HepG2 (cell line): Measurements from ENCODE around the gene GLIS1. TPM values are rescaled to one million over a fixed set of nuclear protein-coding genes. Genes with fewer than 3 reads are reported as not detected.

Experiments used
- ATAC-seq: fragments of 200-7000 bp; cut with Tn5 transposase; 3 replicates; pipeline ENCODE4 v1.9.1; 2020; ENCODE audit warnings: mild to moderate bottlenecking, moderate library complexity
- BruUV-seq: library from RNA; stranded (reverse); fragments of 400-500 nt; replicated peaks from 2 replicates; lab custom pipeline; 2021; lab: Mats Ljungman, UMichigan
- CTCF ChIA-PET: fragments of 300-600 bp; formaldehyde crosslinking; extraction: SDS; loops from one replicate; lab custom pipeline; 2021; ENCODE audit warnings: low total read pairs, inconsistent platforms, low intra/inter-chr PET ratio; lab: Yijun Ruan, JAX
- POLR2A ChIA-PET: fragments of 350-600 bp; sonication (Branson Sonifier 250); formaldehyde crosslinking; loops from one replicate; lab custom pipeline; 2020; ENCODE audit warnings: antibody characterized with exemption, inconsistent platforms; lab: Yijun Ruan, JAX
- DNase-seq: peaks from one replicate; pipeline ENCODE4 v3.0.0-alpha.2; 2015; ENCODE audit warnings: low spot score
- FAIRE-seq: peaks from 3 replicates; lab custom pipeline; 2011; peaks lifted over from hg19 to GRCh38; lab: Jason Lieb, UNC
- H2AFZ ChIP-seq: one replicate; pipeline ENCODE4 v1.6.1; 2011; ENCODE audit warnings: low read length, inconsistent platforms
- H3K27ac ChIP-seq: fragments of 300-600 bp; 3 replicates; pipeline ENCODE4 v1.8.0; 2011; ENCODE audit warnings: mixed run types, mild to moderate bottlenecking, mixed read lengths, low read length, inconsistent platforms; ENCODE audit not compliant: insufficient read depth; ENCODE audit errors: extremely low read length
- H3K27me3 ChIP-seq, 2 experiments: fragments of 200-600 bp in 1 of 2; 2 replicates in 1 of 2; 3 replicates in 1 of 2; pipeline versions ENCODE4 v1.6.0 to v1.8.0; 2011; ENCODE audit warnings: low read length in 2 of 2, mild to moderate bottlenecking in 2 of 2, moderate library complexity in 2 of 2, inconsistent platforms in 1 of 2; ENCODE audit not compliant: insufficient read depth in 2 of 2, control insufficient read depth in 1 of 2
- H3K36me3 ChIP-seq, 2 experiments: fragments of 200-600 bp in 1 of 2; replicated peaks in 1 of 2; 2 replicates in 1 of 2; 3 replicates in 1 of 2; pipeline versions ENCODE4 v1.5.1 to v1.8.0; 2011; ENCODE audit warnings: low read length in 2 of 2, inconsistent platforms in 1 of 2; ENCODE audit not compliant: insufficient read depth in 2 of 2, control insufficient read depth in 1 of 2
- H3K4me1 ChIP-seq: 2 replicates; pipeline ENCODE4 v1.5.1; 2012; ENCODE audit warnings: low read length, inconsistent platforms; ENCODE audit not compliant: insufficient read depth
- H3K4me2 ChIP-seq: 2 replicates; pipeline ENCODE4 v1.6.0; 2011; ENCODE audit warnings: low read depth, low read length, inconsistent platforms
- H3K4me3 ChIP-seq, 3 experiments: fragments of 200-600 bp in 1 of 3; sonication (generic), shearing (Covaris generic) in 1 of 3; replicated peaks in 1 of 3; 2 replicates each; pipeline ENCODE4 v1.5.1; 2011 to 2016; ENCODE audit warnings: low read length in 3 of 3, inconsistent platforms in 2 of 3, low read depth in 2 of 3, mild to moderate bottlenecking in 2 of 3, control low read depth in 1 of 3, mixed read lengths in 1 of 3; ENCODE audit not compliant: insufficient read depth in 1 of 3
- H3K79me2 ChIP-seq: one replicate; pipeline ENCODE4 v1.6.1; 2011; ENCODE audit warnings: low read length, inconsistent platforms; ENCODE audit not compliant: insufficient read depth
- H3K9ac ChIP-seq: 2 replicates; pipeline ENCODE4 v1.6.0; 2011; ENCODE audit warnings: mild to moderate bottlenecking, low read depth, low read length, inconsistent platforms; ENCODE audit not compliant: insufficient read depth
- H3K9me3 ChIP-seq: 2 replicates; pipeline ENCODE4 v1.5.1; 2012; ENCODE audit warnings: mild to moderate bottlenecking, low read length
- H4K20me1 ChIP-seq: 2 replicates; pipeline ENCODE4 v1.6.0; 2011; ENCODE audit warnings: inconsistent platforms, mild to moderate bottlenecking, low read length, moderate library complexity; ENCODE audit not compliant: insufficient read depth
- ATF7-NPFF ChIP-seq: sonication (generic); formaldehyde crosslinking; IDR thresholded peaks from 2 replicates; pipeline ENCODE4 v1.8.1; 2023; ENCODE audit warnings: mild to moderate bottlenecking, low read depth, missing genetic modification reagents, moderate library complexity
- CEBPG ChIP-seq: IDR thresholded peaks from 2 replicates; pipeline ENCODE4 v1.6.1; 2016
- DMTF1 ChIP-seq: sonication (generic); formaldehyde crosslinking; IDR thresholded peaks from 2 replicates; pipeline ENCODE4 v1.4.0; 2020; ENCODE audit warnings: mild to moderate bottlenecking, missing genetic modification reagents
- RAD21 ChIP-seq: fragments of 450-650 bp; formaldehyde crosslinking; IDR thresholded peaks from 2 replicates; pipeline ENCODE4 v1.5.0; 2020; ENCODE audit warnings: mild to moderate bottlenecking
- TEAD3 ChIP-seq: optimal IDR thresholded peaks from 2 replicates; pipeline ENCODE3; 2016; ENCODE audit warnings: borderline replicate concordance
- ZNF260 ChIP-seq: sonication (generic); formaldehyde crosslinking; IDR thresholded peaks from 2 replicates; pipeline ENCODE4 v1.4.0; 2020; ENCODE audit warnings: missing genetic modification reagents, low read depth, mild to moderate bottlenecking, borderline replicate concordance
- WGBS: methylation state at CpG from one replicate; pipeline ENCODE4 v1.1.6; 2017; ENCODE audit warnings: low lambda C conversion rate; 5-methylcytosine and 5-hydroxymethylcytosine counted together
- in situ Hi-C: cut with HindIII; loops from 2 replicates; pipeline ENCODE4 v1.10.0; 2017; ENCODE audit warnings: low pct_unique_long_range_greater_than_20kb; ENCODE audit not compliant: extremely low pct_ligation_motif_present
- intact Hi-C: fragments of 100-400 bp; cut with micrococcal nuclease; formaldehyde crosslinking; loops from one replicate; pipeline ENCODE4 v1.10.0; 2022; ENCODE audit not compliant: unreplicated experiment
- polyA plus RNA-seq, 8 experiments: library from polyadenylated mRNA; depleted of rRNA in 3 of 8; stranded (reverse) in 7 of 8; unstranded in 1 of 8; fragments of >200 nt; fragmentation: Illumina TruSeq in 4 of 8; extraction: Trizol in 4 of 8; gene quantifications; 2 replicates each; pipeline versions ENCODE4 v1.2.1 to v1.2.3, GENCODE V29; 2011 to 2016; ENCODE audit warnings: low read depth in 4 of 8, missing spikeins in 1 of 8, mixed read lengths in 1 of 8; ENCODE audit not compliant: insufficient read depth in 1 of 8
- total RNA-seq, 5 experiments: library from RNA; depleted of rRNA; stranded (reverse); fragments of >200 nt; fragmentation: Illumina TruSeq; extraction: Trizol; gene quantifications; 2 replicates each; pipeline ENCODE4 v1.2.3, GENCODE V29; 2016; ENCODE audit warnings: low read depth in 1 of 5
- TF ChIP-seq, protein P1 (sequence below): sonication (generic); formaldehyde crosslinking; IDR thresholded peaks from 2 replicates; pipeline ENCODE4 v1.5.1; 2020; ENCODE audit warnings: missing genetic modification reagents, mild to moderate bottlenecking, borderline replicate concordance

Gene GLIS1
- total and polyA plus RNA-seq, 2 of the 13 experiments (the other 11 are each of a cell fraction or from before 2014, with no cell fraction given): 0.03 TPM; not detected in 1

GRCh38 chr1:53641481-53642214 is 97.3 kb downstream of the GLIS1 start:
- FAIRE-seq (no peak), DNase-seq (no peak), ATAC-seq (no peak)
- TF ChIP-seq DMTF1 (no peak), ZNF260 (CRISPR knock-in tag) (no peak), ATF7-NPFF (CRISPR knock-in tag) (no peak), RAD21 (CRISPR knock-in tag) (no peak), TEAD3 (CRISPR knock-in tag) (no peak), CEBPG (CRISPR knock-in tag) (no peak)
- TF ChIP-seq, protein P1, sequence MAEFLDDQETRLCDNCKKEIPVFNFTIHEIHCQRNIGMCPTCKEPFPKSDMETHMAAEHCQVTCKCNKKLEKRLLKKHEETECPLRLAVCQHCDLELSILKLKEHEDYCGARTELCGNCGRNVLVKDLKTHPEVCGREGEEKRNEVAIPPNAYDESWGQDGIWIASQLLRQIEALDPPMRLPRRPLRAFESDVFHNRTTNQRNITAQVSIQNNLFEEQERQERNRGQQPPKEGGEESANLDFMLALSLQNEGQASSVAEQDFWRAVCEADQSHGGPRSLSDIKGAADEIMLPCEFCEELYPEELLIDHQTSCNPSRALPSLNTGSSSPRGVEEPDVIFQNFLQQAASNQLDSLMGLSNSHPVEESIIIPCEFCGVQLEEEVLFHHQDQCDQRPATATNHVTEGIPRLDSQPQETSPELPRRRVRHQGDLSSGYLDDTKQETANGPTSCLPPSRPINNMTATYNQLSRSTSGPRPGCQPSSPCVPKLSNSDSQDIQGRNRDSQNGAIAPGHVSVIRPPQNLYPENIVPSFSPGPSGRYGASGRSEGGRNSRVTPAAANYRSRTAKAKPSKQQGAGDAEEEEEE: no peak
- CTCF ChIA-PET: no interaction called here
- 28% methylated on average over 5 of the region's 9 CpGs for WGBS
- Histone ChIP-seq H3K27ac (no peak overlapping the region), H4K20me1 (no peaks in the 10 kb centered on the region), H3K4me3 (no peak overlapping the region), H3K4me2 (no peak overlapping the region), H3K36me3 (no peaks in the 10 kb centered on the region), H3K9me3 (no peaks in the 10 kb centered on the region), H3K79me2 (no peaks in the 10 kb centered on the region), H2AFZ (no peak overlapping the region), H3K9ac (no peak overlapping the region), H3K4me1 (no peaks in the 10 kb centered on the region), H3K27me3 (peaks cover 0 to 41% of the 10 kb centered on the region in 2 experiments; a peak in 3 of 5 replicates)
- POLR2A ChIA-PET: no interaction called here
- intact Hi-C loops (no loop called here), in situ Hi-C loops (no loop called here)
- no TSS peak for BruUV-seq
